ENCODE measurements around the gene REV1.
"Not testable (repeated sequence)": the region's sequence is repeated elsewhere in the genome, so short reads cannot be mapped to it uniquely, and the experiment has no call there.

REV1 gene

DNA sequence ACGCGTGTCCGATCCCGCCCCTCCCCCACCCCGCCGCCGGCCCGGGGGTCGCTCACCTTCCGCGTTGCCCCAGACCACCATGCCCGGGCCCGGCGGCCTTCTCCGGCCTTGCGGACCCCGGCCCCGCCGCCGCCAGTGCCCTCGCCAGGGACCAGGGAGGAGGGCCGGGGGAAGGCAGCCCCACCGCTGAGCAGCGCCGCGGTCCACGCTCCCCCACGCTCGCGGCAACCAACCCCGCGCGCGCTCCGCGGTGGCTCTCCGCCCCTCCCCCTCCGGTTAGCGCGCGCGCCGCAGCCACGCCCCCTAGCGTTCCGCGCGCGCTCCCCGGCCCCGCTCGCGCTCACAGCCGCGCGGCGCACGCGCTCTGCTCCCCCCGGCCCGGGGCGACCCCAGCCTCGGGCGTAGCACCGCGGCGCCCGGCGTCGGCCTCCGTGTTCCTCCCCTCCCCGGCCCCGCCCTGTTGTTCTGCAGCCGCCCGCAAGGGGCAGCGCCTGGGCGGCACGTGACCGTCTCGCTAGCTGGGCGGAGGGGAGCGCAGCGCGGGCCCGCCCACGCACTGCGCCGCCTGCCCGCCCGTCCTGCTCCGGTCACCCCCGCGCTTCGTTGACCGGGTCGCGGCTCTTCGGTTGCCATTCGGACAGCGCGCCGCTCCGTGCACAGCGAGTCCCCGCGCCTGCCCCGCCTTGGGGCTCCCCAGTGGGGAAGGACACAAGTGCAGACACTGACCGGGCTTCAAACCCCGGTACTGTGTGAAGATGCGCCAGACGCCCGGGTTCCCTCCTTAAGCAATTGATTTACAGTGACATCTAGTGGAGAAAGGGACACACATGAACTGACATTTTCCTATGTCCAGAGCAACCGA is at the start of gene REV1:
REV1 (minus strand) TSS at position 257 of the 862 bp plus-strand sequence. CDS start 25,042 bp downstream, outside the sequence.
- peak; percentile 26 for FAIRE-seq

DNA sequence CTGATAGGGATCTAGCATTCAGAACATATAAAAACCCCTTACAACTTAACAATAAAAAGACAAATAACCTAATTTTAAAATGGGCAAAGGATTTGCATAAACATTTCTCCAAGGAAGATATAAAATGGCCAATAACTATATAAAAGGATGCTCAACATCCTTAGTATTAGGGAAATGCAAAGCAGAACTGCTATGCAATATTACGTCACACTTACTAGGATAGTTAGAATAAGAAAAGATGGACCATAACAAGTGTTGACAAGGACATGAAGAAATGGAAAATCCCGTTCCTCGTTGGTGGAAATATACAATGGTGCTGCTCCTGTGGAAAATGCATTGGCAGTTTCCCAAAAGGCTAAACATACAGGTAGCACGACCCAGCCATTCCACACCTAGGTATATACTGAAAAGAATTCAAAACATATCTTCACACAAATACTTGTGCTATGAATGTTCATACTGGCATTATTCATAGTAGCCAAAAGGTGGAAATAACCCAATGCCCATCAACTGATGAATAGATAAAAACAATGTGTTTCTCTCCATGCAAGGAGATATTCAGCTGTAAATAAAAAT is 48.2 kb upstream of the REV1 start:
- FAIRE-seq, result no peak

DNA sequence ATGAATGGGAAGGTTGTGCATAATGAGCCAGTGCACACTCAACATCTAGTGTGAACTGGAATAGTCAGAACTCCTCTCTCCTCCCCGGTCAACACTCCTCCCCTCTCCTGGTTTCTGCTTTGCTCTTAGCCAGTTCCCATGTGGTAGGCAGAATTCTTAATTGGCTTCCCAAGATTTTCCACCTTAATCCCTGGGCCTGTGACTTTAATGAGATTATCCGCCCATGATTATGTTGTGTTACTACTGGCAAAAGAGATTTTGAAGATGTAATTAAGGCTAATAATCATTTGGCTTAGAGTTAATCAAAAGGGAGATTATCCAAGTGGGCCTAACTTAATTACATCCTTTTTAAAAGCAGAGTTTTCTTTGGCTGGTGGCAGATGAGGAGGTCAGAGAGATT is 34.2 kb upstream of the REV1 start:
- FAIRE-seq, result no peak

DNA sequence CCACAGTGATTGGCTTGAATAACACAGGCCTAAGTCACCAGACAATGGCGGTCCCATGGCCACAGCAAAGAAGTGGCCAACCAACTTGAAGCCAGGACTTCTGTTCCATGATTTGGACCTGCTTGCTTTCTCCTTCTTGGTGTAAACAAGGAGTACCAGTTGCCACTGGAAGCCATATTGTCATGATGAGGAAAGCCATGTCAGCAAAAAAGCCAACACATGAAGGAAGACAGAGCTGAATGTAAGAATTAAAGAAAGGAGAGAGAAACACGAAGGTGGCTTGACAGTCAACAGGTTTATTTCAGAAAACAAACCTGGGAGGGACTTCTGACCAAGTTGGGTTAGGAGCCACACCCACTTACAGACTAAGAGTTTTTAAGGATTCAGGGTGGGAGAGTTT is 32.3 kb upstream of the REV1 start:
- no peak for FAIRE-seq

DNA sequence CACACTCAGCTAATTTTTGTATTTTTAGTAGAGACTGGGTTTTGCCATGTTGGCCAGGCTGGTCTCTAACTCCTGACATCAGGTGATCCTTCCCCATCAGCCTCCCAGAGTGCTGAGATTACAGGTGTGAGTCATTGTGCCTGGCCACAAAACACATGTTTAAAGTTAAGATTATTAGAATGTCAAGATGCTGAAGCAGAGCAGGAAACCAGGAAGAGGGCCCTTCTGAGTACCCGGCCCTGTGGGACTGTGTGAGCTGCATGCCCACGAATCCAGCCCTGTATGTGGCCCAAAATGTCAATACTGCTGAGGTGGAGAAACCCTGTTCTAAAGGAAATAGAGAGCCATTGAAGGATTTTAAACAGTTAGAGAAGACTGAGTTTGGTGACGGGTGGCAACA is 31.0 kb upstream of the REV1 start:
- no peak for FAIRE-seq

DNA sequence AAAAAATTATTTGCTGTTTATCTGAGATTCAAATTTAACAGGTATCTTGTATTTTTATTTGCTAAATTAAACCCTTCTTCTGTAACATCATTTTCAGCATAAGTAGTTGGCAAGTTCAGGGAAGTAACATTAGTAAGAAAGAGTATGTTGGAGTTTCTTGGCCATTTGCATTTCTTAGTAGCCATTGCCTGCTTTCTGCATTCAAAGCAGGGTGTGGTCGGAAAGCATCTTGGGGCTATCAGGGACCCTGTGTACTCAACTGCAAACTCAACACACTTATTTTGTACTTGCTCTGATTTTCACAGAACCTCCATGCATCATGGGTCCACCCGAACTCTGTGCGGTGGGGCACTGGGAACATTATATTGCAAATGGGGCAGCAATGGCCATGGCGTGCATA is 30.4 kb upstream of the REV1 start:
- no peak for FAIRE-seq

DNA sequence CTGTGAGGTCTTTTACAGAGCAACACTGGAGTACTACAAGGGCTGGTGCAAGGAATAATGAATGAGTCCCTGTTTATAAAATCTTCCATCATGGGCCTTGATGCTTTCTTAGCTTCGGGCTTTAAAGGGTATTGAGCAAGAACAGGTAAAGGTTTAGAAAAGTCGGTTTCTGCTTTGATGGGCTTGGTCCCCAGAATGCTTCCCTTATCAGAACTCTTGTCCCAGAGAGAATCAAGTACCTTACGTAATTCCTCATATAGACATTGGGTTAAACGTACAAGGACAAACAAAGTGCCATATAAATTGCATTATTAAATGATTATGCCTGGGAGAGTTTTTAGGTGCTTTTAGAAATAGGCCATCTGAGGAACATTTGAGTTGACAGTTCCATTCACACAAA is 24.5 kb upstream of the REV1 start:
- no peak for FAIRE-seq

DNA sequence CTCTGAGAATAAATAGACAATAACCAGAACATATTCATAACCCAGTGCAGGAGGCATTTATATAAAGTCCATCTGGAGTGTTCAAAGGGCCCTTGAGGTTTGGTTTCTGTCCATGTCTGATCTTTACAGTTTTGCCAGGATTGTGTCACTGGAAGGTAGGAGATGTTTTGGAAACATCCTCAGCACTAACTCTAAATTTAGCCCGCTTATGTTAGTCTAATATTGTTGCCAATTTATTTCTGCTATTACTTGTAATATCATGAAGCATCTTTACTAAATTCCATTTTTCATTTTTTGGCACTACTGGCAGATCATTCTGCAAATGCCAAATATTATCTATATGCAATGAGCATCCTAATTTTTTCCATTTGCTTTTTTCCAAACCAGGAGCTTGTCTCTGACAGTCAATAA is 22.4 kb upstream of the REV1 start:
- FAIRE-seq, result peak; percentile 98

DNA sequence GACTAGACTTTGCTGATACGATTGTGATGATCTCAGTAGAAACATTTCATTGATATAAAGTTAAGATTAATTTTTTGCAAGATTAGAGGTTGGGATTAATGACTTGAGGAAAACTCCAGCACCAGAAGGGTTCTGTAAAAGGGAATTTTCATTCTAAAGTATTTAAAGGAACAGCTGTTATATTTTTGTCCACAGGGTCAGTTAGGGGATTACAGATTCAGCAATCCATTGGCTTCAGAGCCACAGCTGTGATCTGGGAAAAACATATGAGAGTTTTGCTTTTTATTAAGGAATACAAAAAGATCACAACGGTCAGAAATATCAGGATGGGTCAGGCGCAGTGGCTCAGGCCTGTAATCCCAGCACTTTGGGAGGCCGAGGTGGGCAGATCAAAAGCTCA is 19.6 kb upstream of the REV1 start:
- no peak for FAIRE-seq

DNA sequence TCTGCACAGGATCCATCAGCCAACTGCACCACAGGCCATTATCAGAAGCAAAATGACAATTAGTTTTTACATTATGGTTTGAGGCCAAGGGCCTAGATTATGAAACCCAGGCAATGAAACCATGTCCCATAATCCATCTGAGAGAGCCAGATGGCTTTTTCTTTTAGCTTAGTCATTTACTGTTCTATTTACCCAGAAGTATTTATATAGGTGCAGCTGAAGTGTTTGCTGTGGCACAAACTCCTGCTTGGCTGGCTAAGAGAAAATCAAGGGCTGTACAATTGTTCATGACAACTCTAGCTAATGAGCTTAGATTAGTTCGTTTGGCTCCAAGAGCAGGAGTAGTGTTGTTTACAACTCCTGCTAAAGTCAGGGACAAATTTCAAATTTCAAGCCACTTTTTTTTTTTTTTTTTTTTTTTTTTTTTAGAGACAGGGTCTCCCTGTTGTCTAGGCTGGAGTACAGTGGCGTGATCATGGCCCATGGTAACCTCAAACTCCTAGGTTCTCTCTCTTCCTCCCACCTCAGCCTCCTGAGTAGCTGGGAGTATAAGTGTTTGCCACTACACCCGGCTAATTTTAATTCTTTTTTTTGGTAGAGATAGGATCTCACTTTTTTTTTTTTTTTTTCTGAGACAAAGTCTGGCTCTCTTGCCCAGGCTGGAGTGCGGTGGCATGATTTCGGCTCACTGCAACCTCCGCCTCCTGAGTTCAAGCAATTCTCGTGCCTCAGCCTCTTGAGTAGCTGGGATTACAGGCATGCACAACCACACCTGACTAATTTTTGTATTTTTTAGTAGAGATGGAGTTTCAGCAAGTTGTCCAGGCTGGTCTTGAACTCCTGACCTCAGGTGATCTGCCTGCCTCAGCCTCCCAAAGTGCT is 18.4 kb upstream of the REV1 start:
- no peak for FAIRE-seq

DNA sequence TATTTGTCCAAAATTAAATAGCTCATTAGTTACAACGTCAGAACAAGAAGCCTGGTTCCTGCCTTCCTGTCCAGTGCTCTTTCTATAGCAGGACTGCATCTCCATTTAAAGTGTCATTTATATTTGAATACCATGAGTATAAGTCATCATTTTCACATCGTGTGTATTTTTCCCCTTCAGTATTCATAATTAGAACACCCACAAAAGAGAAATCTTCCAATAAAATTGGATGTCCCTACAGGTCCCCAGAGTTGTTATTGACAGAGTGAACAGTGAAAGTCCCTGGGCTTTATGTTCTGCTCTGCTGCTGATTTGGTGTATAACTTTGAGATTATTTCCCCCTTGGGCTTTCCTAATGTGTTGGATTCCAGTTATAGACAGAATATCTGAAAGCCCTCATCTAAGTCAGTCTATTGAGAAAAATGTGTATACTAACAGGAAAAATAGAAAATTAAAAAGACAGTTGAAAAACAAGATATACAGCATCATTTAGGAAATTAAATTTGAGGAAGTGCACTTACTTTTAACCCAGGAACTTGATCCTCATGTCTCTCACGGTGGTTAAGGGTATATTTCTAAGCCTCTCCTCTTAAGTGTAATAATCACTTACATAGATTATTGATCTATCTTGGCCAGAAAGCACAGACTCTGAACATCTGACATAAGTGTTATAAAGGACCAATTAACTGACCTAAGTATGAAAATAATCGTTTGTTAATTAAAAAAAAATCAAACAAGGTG is 15.2 kb upstream of the REV1 start:
- no peak for FAIRE-seq

DNA sequence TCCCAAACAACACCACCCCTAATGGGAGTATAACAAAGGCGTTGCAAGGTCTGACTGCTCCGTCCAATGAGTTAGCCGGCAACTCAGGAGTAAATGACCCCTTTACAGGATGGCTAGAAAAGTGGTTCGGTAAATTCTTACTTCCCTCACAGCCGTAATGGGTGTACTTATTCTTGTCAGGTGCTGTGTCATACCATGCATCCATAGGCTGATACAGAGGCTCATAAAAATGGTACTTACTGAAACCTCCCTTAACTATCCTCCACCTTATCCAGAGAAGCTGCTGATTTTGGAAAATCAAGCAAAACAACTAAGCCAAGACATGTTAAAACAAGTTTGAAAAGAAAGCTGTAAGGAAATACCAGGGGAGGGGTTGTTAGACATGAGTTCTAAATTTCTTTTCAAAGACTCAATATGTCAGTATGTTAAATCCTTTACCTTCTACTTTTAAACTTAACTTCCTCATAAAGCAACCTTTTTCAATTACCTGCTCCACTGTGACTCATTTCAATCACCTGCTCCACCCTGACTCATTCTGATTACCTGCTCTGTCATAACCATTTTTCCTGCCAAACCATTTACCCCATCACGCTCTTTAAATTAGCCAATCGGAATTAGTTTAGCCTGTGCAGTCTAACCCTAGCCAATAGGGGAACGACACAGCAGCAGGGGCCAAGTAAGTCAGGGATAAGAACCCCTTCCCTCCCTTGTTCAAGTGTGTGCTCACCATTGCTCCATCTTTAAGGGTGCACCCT is 14.0 kb upstream of the REV1 start:
- FAIRE-seq, result not testable (repeated sequence)

DNA sequence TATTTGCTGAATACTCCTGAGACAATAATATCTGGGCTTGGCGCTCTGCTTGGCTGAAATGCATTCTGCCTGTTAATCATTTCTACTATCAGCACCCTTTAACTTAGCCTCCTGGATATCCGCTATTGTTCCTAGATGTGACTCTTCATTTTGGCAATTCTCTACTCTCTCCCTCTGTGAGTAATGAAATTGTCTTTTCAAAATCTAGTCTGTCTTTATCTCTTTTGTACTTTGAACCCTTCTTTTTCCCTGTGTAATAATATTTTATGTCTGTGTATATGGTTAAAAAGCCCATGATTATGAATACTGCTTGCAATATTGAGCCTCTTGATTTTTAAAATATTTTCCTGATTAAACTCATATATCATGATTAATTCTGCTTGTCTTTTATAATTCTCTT is 6.2 kb upstream of the REV1 start:
- FAIRE-seq, result no peak

DNA sequence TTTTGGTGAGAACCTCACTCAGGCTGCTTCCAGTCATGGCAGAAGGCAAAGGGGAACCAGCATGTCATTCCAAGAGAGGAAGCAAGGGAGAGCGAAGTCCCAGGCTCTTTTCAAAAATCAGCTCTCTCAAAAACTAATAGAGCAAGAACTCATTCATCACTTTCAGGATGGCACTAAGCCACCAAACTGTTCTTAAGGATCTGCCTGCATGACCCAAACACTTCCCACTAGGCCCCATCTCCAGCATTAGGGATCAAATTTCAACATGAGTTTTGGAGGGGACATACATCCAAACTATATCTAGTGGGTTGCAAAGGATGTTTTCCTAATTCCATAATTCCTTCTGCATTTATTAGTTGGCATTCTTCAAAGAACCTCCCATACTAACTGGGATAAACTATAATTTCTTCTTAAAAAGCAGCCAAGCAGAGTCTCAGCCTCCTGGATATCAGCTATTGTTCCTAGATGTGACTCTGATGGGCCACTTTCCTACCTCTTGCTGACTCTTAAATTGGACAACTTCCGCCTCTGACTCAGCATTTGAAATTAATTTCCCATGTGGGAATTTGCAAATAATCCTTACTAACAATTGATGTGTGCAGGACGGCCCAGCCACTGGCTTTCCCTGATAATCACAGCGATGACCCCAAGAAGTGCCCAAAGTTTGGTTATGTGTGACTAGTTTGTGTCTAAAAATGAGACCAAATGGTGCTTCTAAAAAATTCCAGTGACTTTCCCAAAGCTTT is 5.5 kb upstream of the REV1 start:
- no peak for FAIRE-seq

DNA sequence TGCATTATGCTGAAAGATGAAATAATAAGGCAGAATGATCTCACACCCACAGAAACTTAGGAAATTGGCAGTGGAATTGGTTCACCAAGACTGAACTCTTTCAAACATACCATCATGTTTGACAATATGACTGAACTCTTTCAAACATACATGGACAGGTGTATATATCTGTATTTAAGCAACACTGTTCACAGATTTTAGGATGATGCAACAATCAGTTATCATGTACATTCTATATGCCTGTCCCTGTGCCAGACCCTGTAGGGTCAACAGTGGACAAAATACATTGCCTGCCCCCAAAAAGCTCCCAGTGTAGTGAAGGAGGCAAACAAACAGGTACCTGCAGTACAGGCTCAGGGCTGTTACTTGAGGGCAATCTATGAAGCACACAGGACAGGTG is 2.9 kb upstream of the REV1 start:
- FAIRE-seq, result no peak

DNA sequence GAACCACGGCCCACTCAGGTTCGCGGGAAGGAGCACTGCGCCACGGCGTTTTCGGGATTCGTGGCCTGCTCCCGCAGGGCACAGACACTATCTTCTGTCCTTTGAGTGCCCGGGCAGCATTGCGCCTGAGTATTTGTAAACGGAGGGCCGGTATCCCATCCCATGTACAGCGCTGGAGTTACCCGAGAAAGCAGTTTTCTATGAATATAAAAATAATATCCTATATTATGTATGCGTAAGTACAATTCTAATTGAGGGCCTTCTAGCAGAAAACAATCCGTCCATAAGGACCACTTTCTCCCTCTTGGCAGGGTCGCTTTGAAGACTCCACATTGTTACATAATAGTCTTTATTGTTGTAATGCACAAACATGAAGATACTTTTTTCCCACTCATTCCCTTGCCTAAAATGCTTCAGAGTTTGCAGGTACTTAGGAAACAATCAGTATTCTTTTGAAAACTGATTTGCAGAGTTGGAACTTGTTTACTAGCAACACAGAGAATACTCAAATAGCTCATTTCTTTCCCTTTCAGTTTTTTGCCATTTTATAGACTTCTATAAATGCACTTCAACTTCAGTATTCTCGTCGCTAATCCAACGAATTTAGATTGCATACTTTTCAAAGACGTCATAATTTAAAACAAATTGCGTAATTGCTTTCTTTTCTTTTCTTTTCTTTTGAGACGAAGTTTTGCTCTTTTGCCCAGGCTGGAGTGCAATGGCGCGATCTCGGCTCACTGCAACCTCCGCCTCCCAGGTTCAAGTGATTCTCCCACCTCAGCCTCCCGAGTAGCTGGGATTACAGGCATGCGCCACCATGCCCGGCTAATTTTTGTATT is 1.0 kb upstream of the REV1 start:
- FAIRE-seq, result peak; percentile 39

DNA sequence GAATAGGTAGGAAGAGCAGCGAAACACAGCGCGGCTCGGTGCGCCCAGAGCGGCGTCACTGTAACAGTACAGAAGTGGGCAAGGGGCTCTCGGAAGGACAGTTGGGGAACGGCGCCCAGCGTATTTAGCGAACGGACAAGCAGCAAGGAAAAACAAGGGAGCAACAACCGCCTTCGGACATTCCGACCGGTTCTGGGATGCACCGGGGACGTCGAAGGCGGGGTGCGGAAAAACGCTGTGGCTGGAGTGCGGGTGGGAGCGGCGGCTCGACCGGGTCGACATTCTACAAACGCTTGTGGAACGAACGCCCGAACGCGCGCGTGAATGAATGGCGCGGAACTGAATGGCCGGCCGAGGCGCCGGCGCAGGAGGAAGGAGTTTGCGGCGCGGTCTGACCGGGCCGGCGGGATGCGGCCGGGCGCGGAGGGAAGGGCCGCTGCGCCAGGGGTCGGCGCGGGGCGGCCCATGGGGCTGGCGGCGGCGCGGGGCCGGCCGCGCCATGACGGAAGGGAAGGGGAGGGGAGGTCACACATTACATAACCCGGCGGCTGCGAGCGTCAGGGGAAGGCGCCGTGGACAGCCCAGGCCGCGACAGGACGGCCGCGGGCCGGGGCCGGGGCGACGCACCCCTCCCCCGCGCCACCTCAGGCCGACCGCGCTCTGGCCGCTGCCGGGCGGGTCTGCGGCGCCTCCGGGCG is 605 bp downstream of the REV1 start:
- FAIRE-seq, result no peak

DNA sequence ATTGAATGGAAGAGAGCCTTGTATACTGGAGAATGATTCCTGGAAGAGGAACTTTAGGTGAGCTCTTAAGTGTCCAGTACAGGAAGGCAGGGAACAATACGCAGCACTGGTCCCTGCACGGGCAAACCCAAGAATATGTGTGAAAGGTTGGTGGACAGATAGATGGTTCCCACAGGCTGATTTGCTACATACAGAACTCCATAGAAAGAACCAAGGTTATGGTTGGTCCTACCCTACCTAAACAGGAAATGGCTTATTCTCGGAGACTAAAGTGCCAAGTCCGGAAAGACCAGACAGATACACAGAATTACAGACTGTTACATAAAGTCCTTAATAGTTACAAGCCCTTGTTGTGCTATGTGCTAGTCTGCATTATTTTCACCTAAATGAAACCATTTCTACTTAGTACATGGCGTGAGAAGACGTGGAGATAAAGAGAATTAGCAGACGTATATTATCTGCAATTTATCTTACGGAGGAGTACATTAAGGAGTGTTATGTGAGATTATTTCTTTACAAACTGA is 1.2 kb downstream of the REV1 start:
- no peak for FAIRE-seq

DNA sequence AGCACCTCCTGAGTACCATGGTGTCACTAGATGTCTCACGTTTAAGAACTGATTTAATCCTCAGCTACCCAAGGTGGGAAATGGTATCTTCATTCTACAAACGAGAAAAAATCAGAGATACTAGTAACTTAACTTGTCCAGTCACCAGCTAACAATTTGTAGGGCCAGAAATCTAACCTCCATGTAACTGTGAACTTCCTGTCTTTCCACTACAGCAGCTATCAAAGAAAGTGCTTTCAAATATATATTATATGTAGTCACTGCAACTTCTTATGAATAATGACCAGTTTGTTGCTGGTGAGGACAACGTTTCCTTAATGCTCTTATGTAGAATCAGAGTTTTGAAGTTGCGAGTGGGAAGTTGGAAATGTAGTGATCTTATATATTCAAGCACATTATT is 1.9 kb downstream of the REV1 start:
- no peak for FAIRE-seq
